Measurements from ENCODE around the gene LCNL1. TPM values are rescaled to one million over a fixed set of nuclear protein-coding genes. Genes with fewer than 3 reads are reported as not detected.

The LCNL1 gene
- total RNA-seq, 1 experiment from 2014 or later = not detected

DNA sequence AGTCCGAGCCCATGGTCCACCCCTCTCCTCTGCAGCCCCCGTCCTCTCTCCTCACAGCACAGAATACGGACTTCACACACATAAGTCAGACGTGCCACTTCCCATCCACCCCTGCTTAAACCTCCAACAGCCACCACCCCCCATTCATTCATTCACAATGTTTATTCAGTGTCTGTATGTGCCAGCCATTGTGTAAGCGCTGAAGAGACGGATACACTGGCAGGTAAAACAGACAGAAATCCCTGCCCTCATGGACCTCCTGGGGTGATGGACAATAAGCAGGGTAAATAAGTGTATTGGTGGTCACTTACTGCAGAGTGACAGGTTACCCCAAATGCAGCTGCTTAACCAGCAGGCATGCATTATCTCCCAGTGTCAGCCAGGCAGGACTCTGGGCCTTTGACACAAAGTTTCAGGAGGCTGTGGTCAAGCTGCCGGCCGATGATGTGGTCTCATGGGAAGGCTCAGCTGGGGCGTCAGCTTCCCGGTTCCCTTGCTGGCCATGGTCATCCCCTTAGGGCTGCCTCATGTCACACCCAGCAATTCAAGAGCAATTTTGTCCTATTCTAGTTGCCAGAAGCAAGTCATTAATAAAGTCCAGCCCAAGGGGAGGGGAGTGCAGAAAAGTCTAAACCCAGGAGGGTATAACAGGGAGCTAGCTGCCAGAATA is 7.6 kb downstream of the LCNL1 start:
- TF ChIP-seq EZH2 (IDR thresholded peaks at IDR 0.05; ENCODE audit: borderline replicate concordance, low read depth, low read length, poor library complexity, severe bottlenecking) (no peak), CTCF (conservative IDR thresholded peaks at IDR 0.05; ENCODE audit: low read depth, low read length) (no peak)
- ChIA-PET CTCF (no interaction called here), POLR2A (ENCODE audit: low non-redundant PET) (no interaction called here)

GRCh38 chr9:136991993-136992818 is 9.4 kb downstream of the LCNL1 start, which contains the start of gene PAXX:
Gene PAXX, plus strand, starts transcription at chr9:136992422. Its CDS starts 22 bp downstream, at chr9:136992444.
- Histone ChIP-seq H3K36me3 (ENCODE audit: insufficient read depth, low read length, poor library complexity, severe bottlenecking) (peaks cover 7% of the 10 kb centered on the region), H3K4me3 (ENCODE audit: low read depth, low read length, poor library complexity, severe bottlenecking) (peak within 1 kb of the TSS; percentile 75), H3K9me3 (ENCODE audit: low read depth, low read length, poor library complexity, severe bottlenecking) (no peaks in the 10 kb centered on the region), H3K27ac (ENCODE audit: low read depth, low read length, poor library complexity, severe bottlenecking) (peak within 1 kb of the TSS; percentile 88), H3K4me1 (ENCODE audit: insufficient read depth, low read length, poor library complexity, severe bottlenecking) (peaks cover 26% of the 10 kb centered on the region), H3K27me3 (replicated peaks; ENCODE audit: insufficient read depth, low read depth, low read length, poor library complexity) (no peaks in the 10 kb centered on the region)
- CTCF ChIA-PET = interaction anchor here (0.6 to 1.1 kb wide), 5 partner anchors 14 to 231 kb away, joined by 3 to 14 read pairs (median 6); partner anchors contain the start of gene TPRN
- BruUV-seq (replicated peaks) = TSS peak; percentile 90
- POLR2A ChIA-PET (ENCODE audit: low non-redundant PET) = no interaction called here
- DNase-seq (ENCODE audit: low spot score) = peak; percentile 94
- TF ChIP-seq CTCF (conservative IDR thresholded peaks at IDR 0.05; ENCODE audit: low read depth, low read length) = no peak
- TF ChIP-seq EZH2 (IDR thresholded peaks at IDR 0.05; ENCODE audit: borderline replicate concordance, low read depth, low read length, poor library complexity, severe bottlenecking) = no peak
- intact Hi-C loops (cut with micrococcal nuclease; ENCODE audit: unreplicated experiment) = no loop called here

More for the DNA sequence above, 7.6 kb downstream of the LCNL1 start:
- Histone ChIP-seq H3K27ac (ENCODE audit: low read depth, low read length, poor library complexity, severe bottlenecking) (no peak overlapping the region), H3K36me3 (ENCODE audit: insufficient read depth, low read length, poor library complexity, severe bottlenecking) (peaks cover 7% of the 10 kb centered on the region), H3K4me3 (ENCODE audit: low read depth, low read length, poor library complexity, severe bottlenecking) (no peak overlapping the region), H3K4me1 (ENCODE audit: insufficient read depth, low read length, poor library complexity, severe bottlenecking) (peaks cover 13% of the 10 kb centered on the region), H3K27me3 (replicated peaks; ENCODE audit: insufficient read depth, low read depth, low read length, poor library complexity) (no peaks in the 10 kb centered on the region), H3K9me3 (ENCODE audit: low read depth, low read length, poor library complexity, severe bottlenecking) (no peaks in the 10 kb centered on the region)
- no TSS peak for BruUV-seq (replicated peaks)
- intact Hi-C loops (cut with micrococcal nuclease; ENCODE audit: unreplicated experiment) = no loop called here
- DNase-seq (ENCODE audit: low spot score) = no peak

DNA sequence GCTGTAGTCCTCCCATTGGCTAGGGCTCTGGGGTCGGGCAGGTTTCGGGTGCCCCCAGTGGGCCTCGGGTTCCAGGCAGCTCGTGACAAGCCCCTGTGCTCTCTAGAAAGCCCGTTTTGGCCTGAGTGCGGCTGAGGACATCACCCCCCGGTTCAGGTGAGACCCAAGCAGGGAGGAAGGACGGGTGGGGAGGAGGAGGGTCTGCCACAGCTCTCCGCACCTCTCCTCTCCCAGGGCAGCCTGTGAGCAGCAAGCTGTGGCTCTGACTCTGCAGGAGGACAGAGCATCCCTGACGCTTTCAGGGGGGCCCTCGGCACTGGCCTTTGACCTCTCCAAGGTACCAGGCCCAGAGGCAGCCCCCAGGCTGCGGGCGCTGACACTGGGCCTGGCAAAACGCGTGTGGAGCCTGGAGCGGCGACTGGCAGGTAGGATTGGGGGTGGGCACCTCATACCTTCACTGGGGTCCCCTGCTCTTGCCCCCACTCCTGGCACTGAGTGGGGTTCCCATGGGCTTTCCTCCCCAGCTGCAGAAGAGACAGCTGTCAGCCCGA is 10.1 kb downstream of the LCNL1 start:
- ChIA-PET POLR2A (ENCODE audit: low non-redundant PET) (no interaction called here), CTCF (interaction anchor here (0.6 kb wide), 1 partner anchor 232 kb away, joined by 3 read pairs; no protein-coding TSS in a partner anchor)
- DNase-seq (ENCODE audit: low spot score) = no peak
- H3K4me3 ChIP-seq (ENCODE audit: low read depth, low read length, poor library complexity, severe bottlenecking) = peak overlapping the region; percentile 75
- peaks cover 7% of the 10 kb centered on the region for H3K36me3 ChIP-seq (ENCODE audit: insufficient read depth, low read length, poor library complexity, severe bottlenecking)
- H3K27me3 ChIP-seq (replicated peaks; ENCODE audit: insufficient read depth, low read depth, low read length, poor library complexity) = no peaks in the 10 kb centered on the region
- peaks cover 26% of the 10 kb centered on the region for H3K4me1 ChIP-seq (ENCODE audit: insufficient read depth, low read length, poor library complexity, severe bottlenecking)
- BruUV-seq (replicated peaks) = no TSS peak
- H3K9me3 ChIP-seq (ENCODE audit: low read depth, low read length, poor library complexity, severe bottlenecking) = no peaks in the 10 kb centered on the region
- intact Hi-C loops (cut with micrococcal nuclease; ENCODE audit: unreplicated experiment) = no loop called here
- TF ChIP-seq CTCF (conservative IDR thresholded peaks at IDR 0.05; ENCODE audit: low read depth, low read length) (no peak), EZH2 (IDR thresholded peaks at IDR 0.05; ENCODE audit: borderline replicate concordance, low read depth, low read length, poor library complexity, severe bottlenecking) (no peak)
- peak overlapping the region; percentile 88 for H3K27ac ChIP-seq (ENCODE audit: low read depth, low read length, poor library complexity, severe bottlenecking)

Data from A673 (cell line).